RWPE1 (cell line): Measurements from ENCODE around the gene LDB3.
"Not testable (repeated sequence)": the region's sequence is repeated elsewhere in the genome, so short reads cannot be mapped to it uniquely, and the experiment has no call there.

ENCODE experiments used
- CTCF ChIA-PET: fragments of 350-600 bp; sonication (Branson Sonifier 250); formaldehyde crosslinking; extraction: SDS; loops from one replicate; lab custom pipeline; 2021; lab: Yijun Ruan, JAX
- POLR2A ChIA-PET: fragments of 400-600 bp; formaldehyde crosslinking; extraction: SDS; loops from one replicate; lab custom pipeline; 2020; ENCODE audit warnings: antibody characterized with exemption; ENCODE audit not compliant: low non-redundant PET; lab: Yijun Ruan, JAX
- DNase-seq: peaks from one replicate; pipeline ENCODE4 v3.0.0; 2012; ENCODE audit warnings: low spot score
- H3K27ac ChIP-seq: fragments of 450-650 bp; 2 replicates; pipeline ENCODE4 v1.5.1; 2017
- TF ChIP-seq, protein P1 (sequence below): fragments of 450-650 bp; conservative IDR thresholded peaks from 2 replicates; pipeline ENCODE4 v1.5.1; 2017; ENCODE audit warnings: low read depth, mild to moderate bottlenecking

Gene LDB3

DNA sequence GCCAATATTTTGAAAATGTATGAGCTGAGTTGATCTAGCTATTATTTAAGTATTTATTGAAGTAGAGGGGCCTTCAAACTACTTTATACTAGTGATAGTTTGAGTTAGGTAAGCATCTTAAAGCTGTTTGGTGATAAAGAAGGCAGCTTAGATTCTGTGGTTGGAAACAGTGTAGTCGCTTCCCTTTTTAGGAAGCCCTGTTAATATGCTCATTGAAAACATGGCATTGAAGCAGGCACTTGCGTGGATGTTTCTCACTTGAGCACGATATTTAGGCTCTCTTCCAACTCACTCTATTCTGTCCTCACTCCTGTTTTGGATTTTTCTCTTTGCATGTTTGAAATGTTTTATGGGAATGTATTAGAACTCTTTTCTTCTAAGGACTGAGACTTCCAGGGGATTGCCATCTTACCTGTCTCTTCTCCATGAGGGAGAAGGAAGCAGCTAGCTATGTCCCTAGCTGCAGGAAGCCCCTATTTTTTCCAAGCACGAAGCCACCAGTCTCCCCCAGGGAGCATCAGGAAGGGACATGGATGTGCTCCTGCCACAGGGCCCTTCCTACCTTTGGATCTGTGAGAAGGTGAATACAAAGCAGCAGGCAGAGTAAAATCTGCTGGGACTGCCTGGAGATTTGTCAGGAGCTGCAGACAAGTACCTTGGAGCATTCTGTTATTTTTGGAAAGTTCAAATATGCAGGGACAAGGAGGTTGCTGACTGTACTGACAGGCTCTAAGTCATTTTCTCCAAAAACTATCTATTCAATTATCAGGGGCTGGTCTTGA, 66.1 kb downstream of the LDB3 start:
- TF ChIP-seq, protein P1, sequence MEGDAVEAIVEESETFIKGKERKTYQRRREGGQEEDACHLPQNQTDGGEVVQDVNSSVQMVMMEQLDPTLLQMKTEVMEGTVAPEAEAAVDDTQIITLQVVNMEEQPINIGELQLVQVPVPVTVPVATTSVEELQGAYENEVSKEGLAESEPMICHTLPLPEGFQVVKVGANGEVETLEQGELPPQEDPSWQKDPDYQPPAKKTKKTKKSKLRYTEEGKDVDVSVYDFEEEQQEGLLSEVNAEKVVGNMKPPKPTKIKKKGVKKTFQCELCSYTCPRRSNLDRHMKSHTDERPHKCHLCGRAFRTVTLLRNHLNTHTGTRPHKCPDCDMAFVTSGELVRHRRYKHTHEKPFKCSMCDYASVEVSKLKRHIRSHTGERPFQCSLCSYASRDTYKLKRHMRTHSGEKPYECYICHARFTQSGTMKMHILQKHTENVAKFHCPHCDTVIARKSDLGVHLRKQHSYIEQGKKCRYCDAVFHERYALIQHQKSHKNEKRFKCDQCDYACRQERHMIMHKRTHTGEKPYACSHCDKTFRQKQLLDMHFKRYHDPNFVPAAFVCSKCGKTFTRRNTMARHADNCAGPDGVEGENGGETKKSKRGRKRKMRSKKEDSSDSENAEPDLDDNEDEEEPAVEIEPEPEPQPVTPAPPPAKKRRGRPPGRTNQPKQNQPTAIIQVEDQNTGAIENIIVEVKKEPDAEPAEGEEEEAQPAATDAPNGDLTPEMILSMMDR: no peak
- ChIA-PET POLR2A (interaction anchor here (1.1 kb wide), 1 partner anchor 26 kb away, joined by 3 read pairs; no protein-coding TSS in a partner anchor), CTCF (interaction anchor here (0.7 kb wide), 1 partner anchor 16 kb away, joined by 3 read pairs; no protein-coding TSS in a partner anchor)
- no peak for DNase-seq
- H3K27ac ChIP-seq: no peak overlapping the region

- ChIA-PET CTCF (interaction anchor here (0.8 kb wide), 1 partner anchor 140 kb away, joined by 3 read pairs; no protein-coding TSS in a partner anchor), POLR2A (interaction anchor here (1.1 kb wide), 1 partner anchor 27 kb away, joined by 3 read pairs; no protein-coding TSS in a partner anchor)
- not testable (repeated sequence) for DNase-seq, H3K27ac ChIP-seq
Observed at GRCh38 chr10:86735278-86735677, 67.0 kb downstream of the LDB3 start.

GRCh38 chr10:86742230-86742629, 73.9 kb downstream of the LDB3 start:
- CTCF ChIA-PET: interaction anchor here (0.7 kb wide), 1 partner anchor 228 kb away, joined by 3 read pairs; no protein-coding TSS in a partner anchor
- DNase-seq: no peak
- POLR2A ChIA-PET: interaction anchor here (0.6 kb wide), 1 partner anchor 10 kb away, joined by 3 read pairs; no protein-coding TSS in a partner anchor
- TF ChIP-seq, protein P1: no peak
- H3K27ac ChIP-seq: no peak overlapping the region

GRCh38 chr10:86744067-86744725, 75.9 kb downstream of the LDB3 start:
- ChIA-PET CTCF (interaction anchor here (0.7 kb wide), 1 partner anchor 149 kb away, joined by 7 read pairs; no protein-coding TSS in a partner anchor), POLR2A (no interaction called here)
- TF ChIP-seq, protein P1: no peak
- DNase-seq: no peak
- H3K27ac ChIP-seq: no peak overlapping the region

DNA sequence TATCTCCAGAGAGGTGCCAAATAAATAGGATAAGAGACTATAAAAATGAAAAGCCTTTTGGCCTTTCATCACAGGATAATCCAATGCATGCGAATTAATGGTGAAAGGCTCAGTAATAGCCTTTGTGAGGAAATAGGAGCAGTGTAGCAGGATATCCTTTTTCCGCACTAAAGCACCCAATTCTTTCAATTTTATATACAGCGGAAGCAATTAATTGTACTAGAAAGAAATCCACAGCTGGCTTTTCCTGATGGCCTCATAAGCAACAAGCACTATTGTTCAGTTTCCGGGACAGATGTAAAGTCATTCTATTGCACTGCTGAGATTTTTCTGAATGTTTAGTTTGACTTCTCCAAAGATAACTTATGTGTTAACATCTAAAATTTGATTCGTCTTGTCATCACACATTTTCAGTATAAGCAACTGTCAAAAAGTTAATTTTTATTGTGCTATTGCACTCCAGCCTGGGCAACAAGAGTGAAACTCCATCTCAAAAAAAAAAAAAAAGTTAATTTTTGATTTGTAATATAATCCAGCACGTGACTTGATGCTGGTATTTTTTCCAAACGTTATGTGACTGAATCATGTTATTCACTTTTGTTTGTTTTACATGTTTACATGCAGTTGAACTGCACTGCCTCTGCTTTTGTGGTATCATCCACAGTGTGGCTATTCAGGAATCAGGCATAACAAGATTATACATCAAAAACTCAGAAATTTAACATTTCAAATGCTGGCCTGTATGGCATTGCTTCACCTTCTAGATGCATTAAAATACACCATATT, 79.7 kb downstream of the LDB3 start:
- ChIA-PET POLR2A (no interaction called here), CTCF (no interaction called here)
- no peak for DNase-seq
- no peak overlapping the region for H3K27ac ChIP-seq
- TF ChIP-seq, protein P1: no peak

GRCh38 chr10:86749854-86750253, 81.5 kb downstream of the LDB3 start:
- CTCF ChIA-PET: no interaction called here
- H3K27ac ChIP-seq: no peak overlapping the region
- no peak for DNase-seq
- TF ChIP-seq, protein P1: no peak
- POLR2A ChIA-PET: no interaction called here
